ENCODE data around the gene RRAD. TPM values are rescaled to one million over a fixed set of nuclear protein-coding genes. Genes with fewer than 3 reads are reported as not detected.
"Not testable (repeated sequence)": the region's sequence is repeated elsewhere in the genome, so short reads cannot be mapped to it uniquely, and the experiment has no call there.

The RRAD gene
- polyA plus RNA-seq, 2 donors = 93.6 to 125 TPM

- 75 to 82% methylated on average over 4 of the region's 4 CpGs for WGBS, 2 donors
- H3K4me3 ChIP-seq (ENCODE audit: low read depth in 1 of 2, low read length in 2 of 2) = no peak overlapping the region
- no peak overlapping the region for H3K27ac ChIP-seq (ENCODE audit: low read depth in 2 of 2, low read length in 1 of 2)
- peaks cover 0 to 8% of the 10 kb centered on the region in 2 donors for H3K4me1 ChIP-seq (ENCODE audit: control insufficient read depth in 2 of 2, insufficient read depth in 2 of 2, low read length in 1 of 2)
- H3K9me3 ChIP-seq (ENCODE audit: control insufficient read depth in 2 of 2, insufficient read depth in 1 of 2, low read depth in 1 of 2, low read length in 1 of 2) = no peaks in the 10 kb centered on the region
- no peaks in the 10 kb centered on the region for H3K27me3 ChIP-seq (ENCODE audit: control insufficient read depth in 1 of 2, insufficient read depth in 2 of 2, low read length in 2 of 2)
- H3K36me3 ChIP-seq (ENCODE audit: control insufficient read depth in 2 of 2, insufficient read depth in 2 of 2, low read length in 1 of 2) = peaks cover 22 to 25% of the 10 kb centered on the region in 2 donors
Observed at GRCh38 chr16:66945939-66946338, 20.6 kb upstream of the RRAD start.

- not testable (repeated sequence) for H3K4me1 ChIP-seq (ENCODE audit: control insufficient read depth in 2 of 2, insufficient read depth in 2 of 2, low read length in 1 of 2); H3K27me3 ChIP-seq (ENCODE audit: control insufficient read depth in 1 of 2, insufficient read depth in 2 of 2, low read length in 2 of 2); H3K4me3 ChIP-seq (ENCODE audit: low read depth in 1 of 2, low read length in 2 of 2); H3K9me3 ChIP-seq (ENCODE audit: control insufficient read depth in 2 of 2, insufficient read depth in 1 of 2, low read depth in 1 of 2, low read length in 1 of 2); H3K27ac ChIP-seq (ENCODE audit: low read depth in 2 of 2, low read length in 1 of 2)
- 85% methylated on average over 9 of the region's 9 CpGs for WGBS, 2 donors
- H3K36me3 ChIP-seq (ENCODE audit: control insufficient read depth in 2 of 2, insufficient read depth in 2 of 2, low read length in 1 of 2) = peaks cover 31 to 35% of the 10 kb centered on the region in 2 donors
Observed at GRCh38 chr16:66944971-66945370, 19.6 kb upstream of the RRAD start.

GRCh38 chr16:66944054-66944441 is 18.7 kb upstream of the RRAD start:
- H3K4me1 ChIP-seq (ENCODE audit: control insufficient read depth in 2 of 2, insufficient read depth in 2 of 2, low read length in 1 of 2) = peaks cover 0 to 8% of the 10 kb centered on the region in 2 donors
- 83 to 86% methylated on average over 5 of the region's 5 CpGs for WGBS, 2 donors
- peaks cover 31 to 44% of the 10 kb centered on the region in 2 donors for H3K36me3 ChIP-seq (ENCODE audit: control insufficient read depth in 2 of 2, insufficient read depth in 2 of 2, low read length in 1 of 2)
- H3K9me3 ChIP-seq (ENCODE audit: control insufficient read depth in 2 of 2, insufficient read depth in 1 of 2, low read depth in 1 of 2, low read length in 1 of 2) = no peaks in the 10 kb centered on the region
- H3K4me3 ChIP-seq (ENCODE audit: low read depth in 1 of 2, low read length in 2 of 2) = no peak overlapping the region
- H3K27ac ChIP-seq (ENCODE audit: low read depth in 2 of 2, low read length in 1 of 2) = no peak overlapping the region
- no peaks in the 10 kb centered on the region for H3K27me3 ChIP-seq (ENCODE audit: control insufficient read depth in 1 of 2, insufficient read depth in 2 of 2, low read length in 2 of 2)

- no peaks in the 10 kb centered on the region for H3K27me3 ChIP-seq (ENCODE audit: control insufficient read depth in 1 of 2, insufficient read depth in 2 of 2, low read length in 2 of 2)
- no peak overlapping the region for H3K27ac ChIP-seq (ENCODE audit: low read depth in 2 of 2, low read length in 1 of 2)
- H3K4me3 ChIP-seq (ENCODE audit: low read depth in 1 of 2, low read length in 2 of 2) = no peak overlapping the region
- 91% methylated on average over 15 of the region's 15 CpGs for WGBS, 2 donors
- peaks cover 0 to 5% of the 10 kb centered on the region in 2 donors for H3K4me1 ChIP-seq (ENCODE audit: control insufficient read depth in 2 of 2, insufficient read depth in 2 of 2, low read length in 1 of 2)
- H3K36me3 ChIP-seq (ENCODE audit: control insufficient read depth in 2 of 2, insufficient read depth in 2 of 2, low read length in 1 of 2) = peaks cover 31 to 48% of the 10 kb centered on the region in 2 donors
- no peaks in the 10 kb centered on the region for H3K9me3 ChIP-seq (ENCODE audit: control insufficient read depth in 2 of 2, insufficient read depth in 1 of 2, low read depth in 1 of 2, low read length in 1 of 2)
Observed at GRCh38 chr16:66943426-66944053, 18.2 kb upstream of the RRAD start.

GRCh38 chr16:66942981-66943380 is 17.6 kb upstream of the RRAD start:
- 83 to 91% methylated on average over 5 of the region's 5 CpGs for WGBS, 2 donors
- Histone ChIP-seq H3K27me3 (ENCODE audit: control insufficient read depth in 1 of 2, insufficient read depth in 2 of 2, low read length in 2 of 2) (no peaks in the 10 kb centered on the region), H3K36me3 (ENCODE audit: control insufficient read depth in 2 of 2, insufficient read depth in 2 of 2, low read length in 1 of 2) (peaks cover 37 to 54% of the 10 kb centered on the region in 2 donors), H3K9me3 (ENCODE audit: control insufficient read depth in 2 of 2, insufficient read depth in 1 of 2, low read depth in 1 of 2, low read length in 1 of 2) (no peaks in the 10 kb centered on the region), H3K27ac (ENCODE audit: low read depth in 2 of 2, low read length in 1 of 2) (no peak overlapping the region), H3K4me3 (ENCODE audit: low read depth in 1 of 2, low read length in 2 of 2) (no peak overlapping the region), H3K4me1 (ENCODE audit: control insufficient read depth in 2 of 2, insufficient read depth in 2 of 2, low read length in 1 of 2) (peaks cover 0 to 2% of the 10 kb centered on the region in 2 donors)

- no peaks in the 10 kb centered on the region for H3K9me3 ChIP-seq (ENCODE audit: control insufficient read depth in 2 of 2, insufficient read depth in 1 of 2, low read depth in 1 of 2, low read length in 1 of 2)
- no peak overlapping the region for H3K4me3 ChIP-seq (ENCODE audit: low read depth in 1 of 2, low read length in 2 of 2)
- peaks cover 41 to 62% of the 10 kb centered on the region in 2 donors for H3K36me3 ChIP-seq (ENCODE audit: control insufficient read depth in 2 of 2, insufficient read depth in 2 of 2, low read length in 1 of 2)
- H3K4me1 ChIP-seq (ENCODE audit: control insufficient read depth in 2 of 2, insufficient read depth in 2 of 2, low read length in 1 of 2) = peaks cover 3 to 9% of the 10 kb centered on the region in 2 donors
- WGBS, 2 donors = 90 to 94% methylated on average over 16 of the region's 16 CpGs
- H3K27me3 ChIP-seq (ENCODE audit: control insufficient read depth in 1 of 2, insufficient read depth in 2 of 2, low read length in 2 of 2) = no peaks in the 10 kb centered on the region
- no peak overlapping the region for H3K27ac ChIP-seq (ENCODE audit: low read depth in 2 of 2, low read length in 1 of 2)
Observed at GRCh38 chr16:66940236-66940635, 14.9 kb upstream of the RRAD start.

GRCh38 chr16:66939366-66939765 is 14.0 kb upstream of the RRAD start:
- Histone ChIP-seq H3K4me1 (ENCODE audit: control insufficient read depth in 2 of 2, insufficient read depth in 2 of 2, low read length in 1 of 2) (peaks cover 5 to 10% of the 10 kb centered on the region in 2 donors), H3K27ac (ENCODE audit: low read depth in 2 of 2, low read length in 1 of 2) (no peak overlapping the region), H3K9me3 (ENCODE audit: control insufficient read depth in 2 of 2, insufficient read depth in 1 of 2, low read depth in 1 of 2, low read length in 1 of 2) (no peaks in the 10 kb centered on the region), H3K4me3 (ENCODE audit: low read depth in 1 of 2, low read length in 2 of 2) (no peak overlapping the region), H3K27me3 (ENCODE audit: control insufficient read depth in 1 of 2, insufficient read depth in 2 of 2, low read length in 2 of 2) (no peaks in the 10 kb centered on the region), H3K36me3 (ENCODE audit: control insufficient read depth in 2 of 2, insufficient read depth in 2 of 2, low read length in 1 of 2) (peaks cover 41 to 62% of the 10 kb centered on the region in 2 donors)

GRCh38 chr16:66937725-66938337 is 12.5 kb upstream of the RRAD start:
- Histone ChIP-seq H3K9me3 (ENCODE audit: control insufficient read depth in 2 of 2, insufficient read depth in 1 of 2, low read depth in 1 of 2, low read length in 1 of 2) (no peaks in the 10 kb centered on the region), H3K27ac (ENCODE audit: low read depth in 2 of 2, low read length in 1 of 2) (no peak overlapping the region), H3K4me1 (ENCODE audit: control insufficient read depth in 2 of 2, insufficient read depth in 2 of 2, low read length in 1 of 2) (peaks cover 7 to 11% of the 10 kb centered on the region in 2 donors), H3K36me3 (ENCODE audit: control insufficient read depth in 2 of 2, insufficient read depth in 2 of 2, low read length in 1 of 2) (peaks cover 34 to 52% of the 10 kb centered on the region in 2 donors), H3K4me3 (ENCODE audit: low read depth in 1 of 2, low read length in 2 of 2) (no peak overlapping the region), H3K27me3 (ENCODE audit: control insufficient read depth in 1 of 2, insufficient read depth in 2 of 2, low read length in 2 of 2) (no peaks in the 10 kb centered on the region)
- WGBS, 2 donors = 92% methylated on average over 10 of the region's 10 CpGs

GRCh38 chr16:66936889-66937554 is 11.7 kb upstream of the RRAD start:
- no peaks in the 10 kb centered on the region for H3K27me3 ChIP-seq (ENCODE audit: control insufficient read depth in 1 of 2, insufficient read depth in 2 of 2, low read length in 2 of 2)
- peak overlapping the region in 1 of 2 donors; percentile 75 for H3K4me3 ChIP-seq (ENCODE audit: low read depth in 1 of 2, low read length in 2 of 2)
- H3K9me3 ChIP-seq (ENCODE audit: control insufficient read depth in 2 of 2, insufficient read depth in 1 of 2, low read depth in 1 of 2, low read length in 1 of 2) = no peaks in the 10 kb centered on the region
- H3K4me1 ChIP-seq (ENCODE audit: control insufficient read depth in 2 of 2, insufficient read depth in 2 of 2, low read length in 1 of 2) = peaks cover 7 to 15% of the 10 kb centered on the region in 2 donors
- H3K27ac ChIP-seq (ENCODE audit: low read depth in 2 of 2, low read length in 1 of 2) = no peak overlapping the region
- peaks cover 26 to 55% of the 10 kb centered on the region in 2 donors for H3K36me3 ChIP-seq (ENCODE audit: control insufficient read depth in 2 of 2, insufficient read depth in 2 of 2, low read length in 1 of 2)
- WGBS, 2 donors = 79% methylated on average over 4 of the region's 4 CpGs
